ENCODE results near the gene ZSWIM4.

Gene ZSWIM4

DNA sequence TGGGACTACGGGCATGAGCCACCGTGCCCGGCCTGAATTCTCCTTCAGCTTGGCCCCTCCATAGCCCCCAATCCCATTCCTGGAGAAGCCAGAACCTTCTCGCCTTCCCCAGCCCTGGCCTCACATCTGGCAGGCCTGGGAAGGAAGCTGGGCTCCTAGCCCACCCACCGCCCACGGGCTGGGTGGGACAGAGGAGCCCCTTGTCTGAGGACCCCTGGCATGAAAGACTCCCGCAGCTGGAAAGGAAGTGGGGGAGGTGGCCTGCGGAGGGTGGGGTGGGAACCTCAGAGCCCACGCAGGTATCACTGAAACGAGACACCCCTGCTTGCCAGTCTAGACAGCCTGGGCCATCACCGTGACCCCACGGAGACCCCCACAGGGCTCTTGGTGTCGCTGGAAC, 74.0 kb downstream of the ZSWIM4 start:
- ChIA-PET POLR2A (interaction anchor here (0.6 to 1.1 kb wide), 3 partner anchors 27 to 112 kb away, joined by 3 read pairs; no protein-coding TSS in a partner anchor), CTCF (interaction anchor here (1.7 to 2.2 kb wide), 2 partner anchors 10 to 203 kb away, joined by 7 read pairs; partner anchors contain the start of gene MISP3)
- Histone ChIP-seq H3K36me3 (ENCODE audit: control insufficient read depth in 4 of 4, insufficient read depth in 4 of 4, low read length in 3 of 4) (peaks cover 0 to 6% (median 0%) of the 10 kb centered on the region in 4 experiments), H3K27me3 (replicated peaks in 2 of 5; ENCODE audit: control insufficient read depth in 4 of 5, insufficient read depth in 5 of 5, low read length in 4 of 5) (no peaks in the 10 kb centered on the region), H3K27ac (ENCODE audit: insufficient read depth in 1 of 2, low read depth in 1 of 2, low read length in 2 of 2, poor library complexity in 1 of 2, severe bottlenecking in 2 of 2) (no peak overlapping the region), H3K4me3 (ENCODE audit: control insufficient read depth in 1 of 7, extremely low read depth in 1 of 7, insufficient read depth in 4 of 7, low read depth in 2 of 7, low read length in 6 of 7) (no peak overlapping the region), H3K4me1 (ENCODE audit: control extremely low read depth in 1 of 4, control insufficient read depth in 4 of 4, insufficient read depth in 4 of 4, low read length in 3 of 4) (peaks cover 3 to 36% (median 32%) of the 10 kb centered on the region in 4 experiments), H3K9me3 (ENCODE audit: control extremely low read depth in 1 of 5, control insufficient read depth in 4 of 5, insufficient read depth in 2 of 5, low read depth in 1 of 5, low read length in 4 of 5) (no peaks in the 10 kb centered on the region)
- 86% methylated on average over 12 of the region's 13 CpGs for WGBS (ENCODE audit: insufficient coverage)
- no peak for DNase-seq

DNA sequence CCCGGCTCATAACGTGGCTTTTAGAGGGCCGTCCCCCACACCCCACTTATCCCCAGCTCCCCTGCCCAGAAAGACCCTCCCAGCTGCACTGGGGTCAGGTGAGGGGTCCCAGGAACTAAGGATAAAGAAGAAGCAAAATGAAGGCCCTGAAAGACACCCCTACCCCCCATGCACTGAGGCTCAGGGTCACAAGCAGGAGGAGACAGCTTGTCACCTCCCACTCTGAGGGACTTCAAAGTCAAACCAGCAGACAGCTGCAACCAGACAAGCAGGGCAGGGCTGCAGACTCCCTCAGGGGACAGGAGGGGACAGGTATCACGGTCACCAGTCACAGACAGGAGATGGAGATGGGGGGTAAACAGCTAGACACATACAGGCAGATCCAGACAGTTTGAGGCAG, 75.6 kb downstream of the ZSWIM4 start:
- Histone ChIP-seq H3K4me3 (ENCODE audit: control insufficient read depth in 1 of 7, extremely low read depth in 1 of 7, insufficient read depth in 4 of 7, low read depth in 2 of 7, low read length in 6 of 7) (no peak overlapping the region), H3K4me1 (ENCODE audit: control extremely low read depth in 1 of 4, control insufficient read depth in 4 of 4, insufficient read depth in 4 of 4, low read length in 3 of 4) (peaks cover 3 to 30% (median 25%) of the 10 kb centered on the region in 4 experiments), H3K36me3 (ENCODE audit: control insufficient read depth in 4 of 4, insufficient read depth in 4 of 4, low read length in 3 of 4) (peaks cover 0 to 6% (median 0%) of the 10 kb centered on the region in 4 experiments), H3K27ac (ENCODE audit: insufficient read depth in 1 of 2, low read depth in 1 of 2, low read length in 2 of 2, poor library complexity in 1 of 2, severe bottlenecking in 2 of 2) (no peak overlapping the region), H3K9me3 (ENCODE audit: control extremely low read depth in 1 of 5, control insufficient read depth in 4 of 5, insufficient read depth in 2 of 5, low read depth in 1 of 5, low read length in 4 of 5) (no peaks in the 10 kb centered on the region), H3K27me3 (replicated peaks in 2 of 5; ENCODE audit: control insufficient read depth in 4 of 5, insufficient read depth in 5 of 5, low read length in 4 of 5) (no peaks in the 10 kb centered on the region)
- POLR2A ChIA-PET, result interaction anchor here (1.1 kb wide), 1 partner anchor 34 kb away, joined by 4 read pairs; no protein-coding TSS in a partner anchor
- CTCF ChIA-PET, result interaction anchor here (0.7 to 1.5 kb wide), 6 partner anchors 9 to 266 kb away, joined by 3 to 4 read pairs (median 3); partner anchors contain the start of gene ASF1B
- WGBS (ENCODE audit: insufficient coverage), result 82% methylated on average over 1 of the region's 4 CpGs
- DNase-seq, result no peak

DNA sequence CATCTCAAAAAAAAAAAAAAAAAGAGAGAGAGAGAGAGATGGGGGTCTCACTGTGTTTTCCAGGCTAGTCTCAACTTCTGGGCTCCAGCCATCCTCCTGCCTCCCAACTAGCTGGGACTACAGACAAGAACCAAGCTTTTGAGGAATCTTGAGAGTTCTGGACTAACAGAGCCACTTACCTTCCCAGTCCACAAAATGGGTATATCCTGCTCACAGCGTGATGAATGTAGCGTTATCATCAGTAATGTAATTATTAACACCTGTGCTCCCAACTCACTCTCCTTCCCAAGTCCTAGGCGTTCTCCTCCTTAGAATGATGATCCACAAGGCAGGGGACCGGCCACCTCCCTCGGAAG, 77.1 kb downstream of the ZSWIM4 start:
- DNase-seq, result no peak
- H3K27me3 ChIP-seq (replicated peaks in 2 of 5; ENCODE audit: control insufficient read depth in 4 of 5, insufficient read depth in 5 of 5, low read length in 4 of 5), result no peaks in the 10 kb centered on the region
- H3K27ac ChIP-seq (ENCODE audit: insufficient read depth in 1 of 2, low read depth in 1 of 2, low read length in 2 of 2, poor library complexity in 1 of 2, severe bottlenecking in 2 of 2), result peak overlapping the region in 1 of 2 experiments; percentile 49
- ChIA-PET POLR2A (interaction anchor here (0.5 to 2.1 kb wide), 9 partner anchors 8 to 487 kb away, joined by 3 to 19 read pairs (median 4); partner anchors contain the start of gene IL27RA), CTCF (interaction anchor here (0.6 to 2.7 kb wide), 9 partner anchors 9 to 243 kb away, joined by 3 to 16 read pairs (median 3); no protein-coding TSS in a partner anchor)
- peaks cover 0 to 28% (median 17%) of the 10 kb centered on the region in 4 experiments for H3K4me1 ChIP-seq (ENCODE audit: control extremely low read depth in 1 of 4, control insufficient read depth in 4 of 4, insufficient read depth in 4 of 4, low read length in 3 of 4)
- peak overlapping the region; percentile 10 to 76 (median 48) for H3K4me3 ChIP-seq (ENCODE audit: control insufficient read depth in 1 of 7, extremely low read depth in 1 of 7, insufficient read depth in 4 of 7, low read depth in 2 of 7, low read length in 6 of 7)
- peaks cover 0 to 6% (median 0%) of the 10 kb centered on the region in 4 experiments for H3K36me3 ChIP-seq (ENCODE audit: control insufficient read depth in 4 of 4, insufficient read depth in 4 of 4, low read length in 3 of 4)
- 40% methylated on average over 3 of the region's 5 CpGs for WGBS (ENCODE audit: insufficient coverage)
- H3K9me3 ChIP-seq (ENCODE audit: control extremely low read depth in 1 of 5, control insufficient read depth in 4 of 5, insufficient read depth in 2 of 5, low read depth in 1 of 5, low read length in 4 of 5), result no peaks in the 10 kb centered on the region

DNA sequence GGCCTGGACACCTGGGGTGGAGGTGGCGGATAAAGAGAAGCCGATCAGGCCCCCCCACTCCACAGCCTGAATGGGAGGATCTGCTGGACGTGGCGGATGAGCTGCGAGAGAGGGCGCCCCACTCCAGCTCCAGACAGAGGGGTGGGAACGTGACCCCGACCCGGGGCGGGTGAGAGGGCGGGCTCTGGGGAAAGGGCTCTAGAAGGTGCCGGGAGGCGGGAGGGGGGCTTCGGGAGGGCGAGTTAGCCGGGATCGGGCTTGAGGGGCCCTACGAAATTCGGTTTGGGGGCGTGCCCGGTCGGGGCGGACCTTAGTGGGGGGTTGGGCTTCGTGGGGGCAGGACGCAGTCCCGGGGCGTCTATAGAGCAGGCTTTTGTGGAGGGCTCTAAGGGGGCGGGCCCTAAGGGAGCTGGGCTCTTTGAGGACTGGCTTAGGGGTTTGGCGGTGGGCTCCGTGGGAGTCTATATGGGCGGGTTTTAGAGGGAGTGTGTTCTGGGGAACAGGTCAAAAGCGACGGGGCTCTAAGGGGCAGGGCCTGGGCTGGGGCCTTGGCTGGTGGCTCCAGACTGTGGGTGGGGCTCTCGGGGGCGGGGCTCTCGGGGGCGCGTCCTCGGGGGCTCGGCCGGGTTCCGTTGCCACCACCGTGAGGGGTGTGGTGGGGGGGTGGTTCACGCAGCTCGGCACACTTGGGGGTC, 77.6 kb downstream of the ZSWIM4 start:
- POLR2A ChIA-PET, result interaction anchor here (0.5 to 2.1 kb wide), 8 partner anchors 8 to 487 kb away, joined by 3 to 19 read pairs (median 4); no protein-coding TSS in a partner anchor
- WGBS (ENCODE audit: insufficient coverage), result 3% methylated on average over 18 of the region's 45 CpGs
- DNase-seq, result peak; percentile 85 to 94 (median 92)
- H3K4me1 ChIP-seq (ENCODE audit: control extremely low read depth in 1 of 4, control insufficient read depth in 4 of 4, insufficient read depth in 4 of 4, low read length in 3 of 4), result peaks cover 0 to 23% (median 15%) of the 10 kb centered on the region in 4 experiments
- CTCF ChIA-PET, result interaction anchor here (0.6 to 2.7 kb wide), 8 partner anchors 9 to 242 kb away, joined by 3 to 16 read pairs (median 4); no protein-coding TSS in a partner anchor
- peak overlapping the region; percentile 18 to 76 (median 48) for H3K4me3 ChIP-seq (ENCODE audit: control insufficient read depth in 1 of 7, extremely low read depth in 1 of 7, insufficient read depth in 4 of 7, low read depth in 2 of 7, low read length in 6 of 7)
- peaks cover 0 to 6% (median 2%) of the 10 kb centered on the region in 4 experiments for H3K36me3 ChIP-seq (ENCODE audit: control insufficient read depth in 4 of 4, insufficient read depth in 4 of 4, low read length in 3 of 4)
- H3K27me3 ChIP-seq (replicated peaks in 2 of 5; ENCODE audit: control insufficient read depth in 4 of 5, insufficient read depth in 5 of 5, low read length in 4 of 5), result no peaks in the 10 kb centered on the region
- H3K27ac ChIP-seq (ENCODE audit: insufficient read depth in 1 of 2, low read depth in 1 of 2, low read length in 2 of 2, poor library complexity in 1 of 2, severe bottlenecking in 2 of 2), result peak overlapping the region in 1 of 2 experiments; percentile 49
- H3K9me3 ChIP-seq (ENCODE audit: control extremely low read depth in 1 of 5, control insufficient read depth in 4 of 5, insufficient read depth in 2 of 5, low read depth in 1 of 5, low read length in 4 of 5), result no peaks in the 10 kb centered on the region

DNA sequence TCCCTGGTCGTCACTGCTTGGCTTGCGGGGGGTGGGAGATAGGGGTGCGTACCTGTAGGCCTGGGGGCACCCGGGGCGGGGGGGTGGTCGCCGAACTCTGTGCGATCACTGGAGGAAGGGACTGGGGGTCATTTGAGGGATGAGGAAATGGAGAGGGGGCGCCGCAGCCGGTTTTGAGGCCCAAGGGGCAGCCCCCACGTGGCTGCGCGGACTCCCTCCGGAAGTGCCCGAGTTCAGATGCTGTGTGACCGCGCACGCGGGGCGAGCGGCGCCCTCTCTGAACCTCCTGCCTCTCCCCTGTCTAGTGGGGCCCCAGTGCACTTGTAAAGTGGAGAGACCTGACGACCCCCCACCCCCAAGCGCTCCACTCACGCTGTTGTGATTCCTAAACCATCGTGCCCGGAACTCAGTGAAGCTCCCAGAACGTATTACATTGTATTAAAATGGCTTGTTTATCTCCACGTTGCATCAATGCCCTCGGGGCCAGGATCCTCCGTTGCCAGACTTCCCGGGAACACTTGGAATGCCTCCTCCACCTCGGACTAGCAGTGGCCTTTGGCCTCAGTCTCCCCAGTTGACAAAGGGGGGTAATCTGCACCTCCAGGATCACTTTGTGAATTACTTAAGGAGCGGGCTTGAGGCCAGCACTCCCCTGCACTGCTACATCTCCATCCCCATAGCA, 78.7 kb downstream of the ZSWIM4 start:
- H3K4me1 ChIP-seq (ENCODE audit: control extremely low read depth in 1 of 4, control insufficient read depth in 4 of 4, insufficient read depth in 4 of 4, low read length in 3 of 4), result peaks cover 0 to 22% (median 14%) of the 10 kb centered on the region in 4 experiments
- peaks cover 0 to 6% (median 2%) of the 10 kb centered on the region in 4 experiments for H3K36me3 ChIP-seq (ENCODE audit: control insufficient read depth in 4 of 4, insufficient read depth in 4 of 4, low read length in 3 of 4)
- H3K27me3 ChIP-seq (replicated peaks in 2 of 5; ENCODE audit: control insufficient read depth in 4 of 5, insufficient read depth in 5 of 5, low read length in 4 of 5), result no peaks in the 10 kb centered on the region
- no peak overlapping the region for H3K4me3 ChIP-seq (ENCODE audit: control insufficient read depth in 1 of 7, extremely low read depth in 1 of 7, insufficient read depth in 4 of 7, low read depth in 2 of 7, low read length in 6 of 7)
- CTCF ChIA-PET, result interaction anchor here (2.7 kb wide), 1 partner anchor 8 kb away, joined by 6 read pairs; no protein-coding TSS in a partner anchor
- no peaks in the 10 kb centered on the region for H3K9me3 ChIP-seq (ENCODE audit: control extremely low read depth in 1 of 5, control insufficient read depth in 4 of 5, insufficient read depth in 2 of 5, low read depth in 1 of 5, low read length in 4 of 5)
- no peak overlapping the region for H3K27ac ChIP-seq (ENCODE audit: insufficient read depth in 1 of 2, low read depth in 1 of 2, low read length in 2 of 2, poor library complexity in 1 of 2, severe bottlenecking in 2 of 2)
- POLR2A ChIA-PET, result interaction anchor here (2.1 kb wide), 1 partner anchor 38 kb away, joined by 19 read pairs; no protein-coding TSS in a partner anchor
- DNase-seq, result no peak
- WGBS (ENCODE audit: insufficient coverage), result 77% methylated on average over 23 of the region's 35 CpGs

DNA sequence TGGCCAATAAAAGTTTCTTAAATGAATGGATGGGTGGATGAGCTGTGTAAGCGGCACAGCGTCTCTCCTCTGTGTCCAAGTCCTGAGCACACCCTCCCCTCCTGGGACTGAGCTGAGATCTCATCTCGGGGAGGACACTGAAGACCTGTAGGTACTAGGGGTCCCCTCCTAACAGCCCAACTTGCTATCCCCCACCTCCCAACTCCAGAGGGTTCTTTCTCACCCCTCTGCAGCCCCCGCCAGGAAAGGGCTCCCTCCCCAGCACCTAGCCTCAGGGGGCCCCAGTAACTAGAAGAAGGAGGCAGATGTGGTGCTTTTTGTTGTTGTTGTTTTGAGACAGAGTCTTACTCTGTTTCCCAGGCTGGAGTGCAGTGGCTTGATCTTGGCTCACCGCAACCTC, 80.6 kb downstream of the ZSWIM4 start:
- H3K27ac ChIP-seq (ENCODE audit: insufficient read depth in 1 of 2, low read depth in 1 of 2, low read length in 2 of 2, poor library complexity in 1 of 2, severe bottlenecking in 2 of 2), result no peak overlapping the region
- WGBS (ENCODE audit: insufficient coverage), result 100% methylated on average over 1 of the region's 5 CpGs
- peaks cover 0 to 33% (median 22%) of the 10 kb centered on the region in 4 experiments for H3K4me1 ChIP-seq (ENCODE audit: control extremely low read depth in 1 of 4, control insufficient read depth in 4 of 4, insufficient read depth in 4 of 4, low read length in 3 of 4)
- no peaks in the 10 kb centered on the region for H3K27me3 ChIP-seq (replicated peaks in 2 of 5; ENCODE audit: control insufficient read depth in 4 of 5, insufficient read depth in 5 of 5, low read length in 4 of 5)
- no peak for DNase-seq
- peaks cover 0 to 5% (median 2%) of the 10 kb centered on the region in 4 experiments for H3K36me3 ChIP-seq (ENCODE audit: control insufficient read depth in 4 of 4, insufficient read depth in 4 of 4, low read length in 3 of 4)
- no peaks in the 10 kb centered on the region for H3K9me3 ChIP-seq (ENCODE audit: control extremely low read depth in 1 of 5, control insufficient read depth in 4 of 5, insufficient read depth in 2 of 5, low read depth in 1 of 5, low read length in 4 of 5)
- ChIA-PET CTCF (interaction anchor here (0.6 to 1.7 kb wide), 7 partner anchors 34 to 250 kb away, joined by 3 to 7 read pairs (median 3); partner anchors contain the start of gene MISP3), POLR2A (no interaction called here)
- no peak overlapping the region for H3K4me3 ChIP-seq (ENCODE audit: control insufficient read depth in 1 of 7, extremely low read depth in 1 of 7, insufficient read depth in 4 of 7, low read depth in 2 of 7, low read length in 6 of 7)

Measured in common myeloid progenitor, CD34-positive (primary cell).